ENCODE results near the gene AQP3.

- TF ChIP-seq CTCF (conservative IDR thresholded peaks at IDR 0.05 in 1 of 2, IDR thresholded peaks at IDR 0.05 in 1 of 2; ENCODE audit: low read depth in 1 of 2, low read length in 2 of 2) (no peak), EZH2 (IDR thresholded peaks at IDR 0.05; ENCODE audit: low read length, missing control alignments) (no peak)
Observed at GRCh38 chr9:33404788-33405362, 42.5 kb downstream of the AQP3 start.
